Thyroid gland (tissue), 4 donors: ENCODE data around the gene ERGIC2. TPM values are rescaled to one million over a fixed set of nuclear protein-coding genes. Genes with fewer than 3 reads are reported as not detected.

Source experiments
- DNase-seq, 2 donors: peaks; one replicate each; pipeline ENCODE4 v3.0.0-alpha.2; 2019
- H3K27ac ChIP-seq, 3 donors: fragments of 200-600 bp; sonication (generic); 1 replicate in 2 of 3; 2 replicates in 1 of 3; pipeline ENCODE4 v1.5.1; 2016 to 2019; ENCODE audit warnings: mild to moderate bottlenecking in 1 of 3, moderate library complexity in 1 of 3
- H3K27me3 ChIP-seq: fragments of 200-600 bp; sonication (generic); one replicate; pipeline ENCODE4 v1.5.1; 2019
- H3K36me3 ChIP-seq, 2 donors: fragments of 200-600 bp; sonication (generic); one replicate each; pipeline ENCODE4 v1.5.1; 2016 to 2019
- H3K4me1 ChIP-seq, 2 donors: fragments of 200-600 bp; sonication (generic); one replicate each; pipeline ENCODE4 v1.5.1; 2017 to 2019
- H3K4me3 ChIP-seq, 3 donors: fragments of 200-600 bp; sonication (generic); replicated peaks in 1 of 3; 1 replicate in 2 of 3; 2 replicates in 1 of 3; pipeline ENCODE4 v1.5.1; 2016; ENCODE audit warnings: mild to moderate bottlenecking in 1 of 3
- H3K9me3 ChIP-seq: fragments of 200-600 bp; sonication (generic); one replicate; pipeline ENCODE4 v1.5.1; 2017
- CTCF ChIP-seq, 6 experiments: fragments of 200-600 bp in 3 of 6; fragments of 450-650 bp in 3 of 6; sonication (generic) in 3 of 6; IDR thresholded peaks; one replicate each; pipeline ENCODE4 v1.5.1; 2016 to 2019; ENCODE audit warnings: antibody characterized with exemption in 6 of 6, mild to moderate bottlenecking in 2 of 6, inconsistent platforms in 1 of 6, moderate library complexity in 1 of 6
- POLR2A ChIP-seq, 2 donors: fragments of 450-650 bp; IDR thresholded peaks; one replicate each; pipeline ENCODE4 v1.6.1; 2017; ENCODE audit warnings: antibody characterized with exemption in 2 of 2, mild to moderate bottlenecking in 2 of 2, moderate library complexity in 1 of 2
- WGBS, 2 donors: methylation state at CpG; one replicate each; pipeline ENCODE4 v1.1.5; 2017; 5-methylcytosine and 5-hydroxymethylcytosine counted together
- intact Hi-C: fragments of 100-400 bp; cut with DNase I; formaldehyde crosslinking; loops from one replicate; pipeline ENCODE4 v1.15.1; 2023
- total RNA-seq, 4 donors: library from RNA; depleted of rRNA; stranded (reverse); fragments of >200 nt; gene quantifications; one replicate each; pipeline ENCODE4 v1.2.3, GENCODE V29; 2016

The ERGIC2 gene
- total RNA-seq, 4 donors from 2014 or later, result 37.1 to 82.1 (median 62.4) TPM

DNA sequence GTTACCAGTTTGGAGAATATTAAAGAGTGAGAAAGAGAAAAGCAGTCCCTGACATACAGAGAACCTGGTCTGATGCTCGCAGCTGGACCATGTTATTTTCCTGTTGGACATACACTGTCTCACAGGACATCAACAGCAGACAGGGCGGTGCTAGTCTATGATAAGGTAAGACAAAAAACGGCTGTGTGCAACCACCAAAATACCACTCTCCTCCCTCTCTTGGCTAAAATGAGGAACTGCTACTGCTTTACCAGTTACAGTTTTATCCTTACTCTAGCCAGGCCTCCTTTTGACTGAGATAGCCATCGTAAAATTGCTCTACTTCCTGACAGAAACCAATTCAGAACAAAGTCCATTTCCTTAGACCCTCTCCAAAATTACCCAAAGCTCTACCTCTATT lies 47.0 kb upstream of the ERGIC2 start:
- no peak for DNase-seq
- WGBS, 2 donors, result 75 to 76% methylated on average over 4 of the region's 4 CpGs
- Histone ChIP-seq H3K27ac (no peak overlapping the region), H3K9me3 (no peaks in the 10 kb centered on the region), H3K4me3 (no peak overlapping the region), H3K4me1 (no peaks in the 10 kb centered on the region), H3K36me3 (no peaks in the 10 kb centered on the region), H3K27me3 (no peaks in the 10 kb centered on the region)
- TF ChIP-seq POLR2A (IDR thresholded peaks at IDR 0.05) (no peak), CTCF (IDR thresholded peaks at IDR 0.05) (no peak)
- intact Hi-C loops, result no loop called here

DNA sequence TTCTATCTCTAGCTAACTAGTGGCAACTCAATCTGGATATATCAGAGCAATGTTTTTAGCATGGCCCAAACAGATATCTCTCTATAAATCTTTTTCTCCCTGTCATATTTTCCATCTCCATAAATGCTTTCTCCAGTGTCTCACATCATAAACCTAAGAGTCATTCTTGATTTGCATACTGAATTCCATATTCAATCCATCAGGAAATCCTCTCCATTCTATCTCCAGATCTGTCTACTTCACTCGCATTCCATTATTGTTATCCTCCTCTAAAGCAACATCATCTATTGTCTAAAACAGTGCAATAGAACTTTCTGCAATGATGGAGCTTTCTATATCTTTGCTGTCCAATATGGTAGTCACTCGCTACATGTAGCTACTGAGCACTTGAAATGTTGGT lies 45.5 kb upstream of the ERGIC2 start:
- intact Hi-C loops, result no loop called here
- no peak overlapping the region for H3K27ac ChIP-seq
- H3K4me1 ChIP-seq, result no peaks in the 10 kb centered on the region
- H3K4me3 ChIP-seq, result no peak overlapping the region
- H3K27me3 ChIP-seq, result no peaks in the 10 kb centered on the region
- H3K9me3 ChIP-seq, result no peaks in the 10 kb centered on the region
- WGBS, 2 donors, result 85 to 90% methylated on average over 2 of the region's 2 CpGs
- TF ChIP-seq CTCF (IDR thresholded peaks at IDR 0.05) (no peak), POLR2A (IDR thresholded peaks at IDR 0.05) (no peak)
- no peaks in the 10 kb centered on the region for H3K36me3 ChIP-seq
- no peak for DNase-seq

- intact Hi-C loops, result no loop called here
- Histone ChIP-seq H3K9me3 (no peaks in the 10 kb centered on the region), H3K4me3 (no peak overlapping the region), H3K27me3 (no peaks in the 10 kb centered on the region), H3K36me3 (no peaks in the 10 kb centered on the region), H3K4me1 (no peaks in the 10 kb centered on the region), H3K27ac (no peak overlapping the region)
- DNase-seq, result no peak
- 71 to 74% methylated on average over 2 of the region's 2 CpGs for WGBS, 2 donors
- TF ChIP-seq CTCF (IDR thresholded peaks at IDR 0.05) (no peak), POLR2A (IDR thresholded peaks at IDR 0.05) (no peak)
These were observed 44.8 kb upstream of the ERGIC2 start for GRCh38 chr12:29425722-29426121.

- no peaks in the 10 kb centered on the region for H3K9me3 ChIP-seq
- DNase-seq, result no peak
- no peak overlapping the region for H3K27ac ChIP-seq
- no peaks in the 10 kb centered on the region for H3K27me3 ChIP-seq
- H3K4me1 ChIP-seq, result no peaks in the 10 kb centered on the region
- no peak for TF ChIP-seq CTCF (IDR thresholded peaks at IDR 0.05)
- no peak for TF ChIP-seq POLR2A (IDR thresholded peaks at IDR 0.05)
- H3K4me3 ChIP-seq, result no peak overlapping the region
- H3K36me3 ChIP-seq, result no peaks in the 10 kb centered on the region
- intact Hi-C loops, result no loop called here
These were observed 35.8 kb upstream of the ERGIC2 start for GRCh38 chr12:29416748-29417147.

DNA sequence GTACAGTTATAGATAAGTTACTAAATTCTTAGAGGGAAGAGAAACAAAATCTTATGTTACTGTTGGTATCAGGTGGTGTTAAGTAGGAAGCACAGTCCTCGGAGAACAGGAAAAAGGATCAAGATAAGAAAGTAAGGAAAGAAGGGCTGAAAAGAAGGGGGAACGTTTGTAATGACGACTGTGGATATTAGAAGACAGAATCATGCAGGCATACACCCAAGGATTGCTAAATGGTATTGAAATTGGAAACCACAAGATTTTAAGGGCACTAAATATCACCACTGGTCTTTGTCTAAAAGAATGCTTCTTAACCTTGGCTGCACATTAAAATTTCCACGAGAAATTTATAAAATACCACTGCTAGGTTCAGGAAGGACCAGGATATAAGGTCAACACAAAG lies 34.1 kb upstream of the ERGIC2 start:
- intact Hi-C loops, result no loop called here
- DNase-seq, result no peak
- Histone ChIP-seq H3K36me3 (no peaks in the 10 kb centered on the region), H3K4me1 (no peaks in the 10 kb centered on the region), H3K4me3 (no peak overlapping the region), H3K27ac (no peak overlapping the region), H3K9me3 (no peaks in the 10 kb centered on the region), H3K27me3 (no peaks in the 10 kb centered on the region)
- 51 to 64% methylated on average over 4 of the region's 4 CpGs for WGBS, 2 donors
- TF ChIP-seq CTCF (IDR thresholded peaks at IDR 0.05) (no peak), POLR2A (IDR thresholded peaks at IDR 0.05) (no peak)
